Thyroid gland (tissue), 4 donors: ENCODE measurements around the gene UBASH3B. TPM values are rescaled to one million over a fixed set of nuclear protein-coding genes. Genes with fewer than 3 reads are reported as not detected.

Source experiments
- DNase-seq, 2 donors: peaks; one replicate each; pipeline ENCODE4 v3.0.0-alpha.2; 2019
- H3K27ac ChIP-seq, 3 donors: fragments of 200-600 bp; sonication (generic); 1 replicate in 2 of 3; 2 replicates in 1 of 3; pipeline ENCODE4 v1.5.1; 2016 to 2019; ENCODE audit warnings: mild to moderate bottlenecking in 1 of 3, moderate library complexity in 1 of 3
- H3K27me3 ChIP-seq: fragments of 200-600 bp; sonication (generic); one replicate; pipeline ENCODE4 v1.5.1; 2019
- H3K36me3 ChIP-seq, 2 donors: fragments of 200-600 bp; sonication (generic); one replicate each; pipeline ENCODE4 v1.5.1; 2016 to 2019
- H3K4me1 ChIP-seq, 2 donors: fragments of 200-600 bp; sonication (generic); one replicate each; pipeline ENCODE4 v1.5.1; 2017 to 2019
- H3K4me3 ChIP-seq, 3 donors: fragments of 200-600 bp; sonication (generic); replicated peaks in 1 of 3; 1 replicate in 2 of 3; 2 replicates in 1 of 3; pipeline ENCODE4 v1.5.1; 2016; ENCODE audit warnings: mild to moderate bottlenecking in 1 of 3
- H3K9me3 ChIP-seq: fragments of 200-600 bp; sonication (generic); one replicate; pipeline ENCODE4 v1.5.1; 2017
- CTCF ChIP-seq, 6 experiments: fragments of 200-600 bp in 3 of 6; fragments of 450-650 bp in 3 of 6; sonication (generic) in 3 of 6; IDR thresholded peaks; one replicate each; pipeline ENCODE4 v1.5.1; 2016 to 2019; ENCODE audit warnings: antibody characterized with exemption in 6 of 6, mild to moderate bottlenecking in 2 of 6, inconsistent platforms in 1 of 6, moderate library complexity in 1 of 6
- POLR2A ChIP-seq, 2 donors: fragments of 450-650 bp; IDR thresholded peaks; one replicate each; pipeline ENCODE4 v1.6.1; 2017; ENCODE audit warnings: antibody characterized with exemption in 2 of 2, mild to moderate bottlenecking in 2 of 2, moderate library complexity in 1 of 2
- WGBS, 2 donors: methylation state at CpG; one replicate each; pipeline ENCODE4 v1.1.5; 2017; 5-methylcytosine and 5-hydroxymethylcytosine counted together
- intact Hi-C: fragments of 100-400 bp; cut with DNase I; formaldehyde crosslinking; loops from one replicate; pipeline ENCODE4 v1.15.1; 2023
- total RNA-seq, 4 donors: library from RNA; depleted of rRNA; stranded (reverse); fragments of >200 nt; gene quantifications; one replicate each; pipeline ENCODE4 v1.2.3, GENCODE V29; 2016

UBASH3B gene
- total RNA-seq, 4 donors from 2014 or later, result 4.3 to 16.6 (median 9.1) TPM

GRCh38 chr11:122673701-122674100 is 18.2 kb downstream of the UBASH3B start:
- no peak for TF ChIP-seq POLR2A (IDR thresholded peaks at IDR 0.05)
- no peak for TF ChIP-seq CTCF (IDR thresholded peaks at IDR 0.05)
- intact Hi-C loops, result no loop called here
- no peaks in the 10 kb centered on the region for H3K9me3 ChIP-seq
- peaks cover 1 to 5% of the 10 kb centered on the region in 2 donors for H3K4me1 ChIP-seq
- no peak overlapping the region for H3K4me3 ChIP-seq
- H3K36me3 ChIP-seq, result no peaks in the 10 kb centered on the region
- H3K27ac ChIP-seq, result no peak overlapping the region
- no peak for DNase-seq
- no peaks in the 10 kb centered on the region for H3K27me3 ChIP-seq

DNA sequence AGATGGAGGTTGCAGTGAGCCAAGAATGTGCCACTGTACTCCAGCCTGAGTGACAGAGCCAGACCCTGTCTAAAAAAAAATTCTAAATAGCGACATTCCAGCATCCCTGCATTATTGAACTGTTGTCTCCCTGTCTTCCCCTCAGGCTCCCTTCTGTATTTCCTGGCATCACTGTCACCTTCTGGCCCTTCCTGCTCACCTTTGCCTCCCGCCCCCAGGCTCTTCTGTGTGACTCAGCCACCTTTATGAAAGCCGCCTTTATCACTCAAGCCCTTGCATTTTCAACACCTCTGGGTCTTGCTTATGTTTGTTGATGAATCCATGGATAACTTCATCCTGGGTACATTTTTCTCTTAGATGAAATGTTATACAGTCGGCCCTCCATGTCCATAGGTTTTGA is 21.1 kb downstream of the UBASH3B start:
- no peaks in the 10 kb centered on the region for H3K9me3 ChIP-seq
- 98% methylated on average over 4 of the region's 4 CpGs for WGBS, 2 donors
- DNase-seq, result no peak
- no peak overlapping the region for H3K27ac ChIP-seq
- no peak overlapping the region for H3K4me3 ChIP-seq
- H3K4me1 ChIP-seq, result peaks cover 12 to 19% of the 10 kb centered on the region in 2 donors
- no peaks in the 10 kb centered on the region for H3K27me3 ChIP-seq
- H3K36me3 ChIP-seq, result no peaks in the 10 kb centered on the region
- intact Hi-C loops, result no loop called here
- TF ChIP-seq CTCF (IDR thresholded peaks at IDR 0.05) (no peak), POLR2A (IDR thresholded peaks at IDR 0.05) (no peak)

- Histone ChIP-seq H3K36me3 (no peaks in the 10 kb centered on the region), H3K9me3 (no peaks in the 10 kb centered on the region), H3K4me1 (peaks cover 12 to 19% of the 10 kb centered on the region in 2 donors), H3K4me3 (no peak overlapping the region), H3K27me3 (no peaks in the 10 kb centered on the region), H3K27ac (no peak overlapping the region)
- DNase-seq, result no peak
- WGBS, 2 donors, result 86 to 94% methylated on average over 6 of the region's 6 CpGs
- TF ChIP-seq CTCF (IDR thresholded peaks at IDR 0.05) (no peak), POLR2A (IDR thresholded peaks at IDR 0.05) (no peak)
- intact Hi-C loops, result no loop called here
Measured at GRCh38 chr11:122677256-122677655, 21.7 kb downstream of the UBASH3B start.

- DNase-seq, result no peak
- no peak overlapping the region for H3K4me3 ChIP-seq
- H3K27me3 ChIP-seq, result no peaks in the 10 kb centered on the region
- peaks cover 12 to 19% of the 10 kb centered on the region in 2 donors for H3K4me1 ChIP-seq
- no peaks in the 10 kb centered on the region for H3K36me3 ChIP-seq
- no peak for TF ChIP-seq CTCF (IDR thresholded peaks at IDR 0.05)
- no peak for TF ChIP-seq POLR2A (IDR thresholded peaks at IDR 0.05)
- H3K27ac ChIP-seq, result no peak overlapping the region
- no peaks in the 10 kb centered on the region for H3K9me3 ChIP-seq
- intact Hi-C loops, result no loop called here
Measured at GRCh38 chr11:122678406-122678805, 22.9 kb downstream of the UBASH3B start.

DNA sequence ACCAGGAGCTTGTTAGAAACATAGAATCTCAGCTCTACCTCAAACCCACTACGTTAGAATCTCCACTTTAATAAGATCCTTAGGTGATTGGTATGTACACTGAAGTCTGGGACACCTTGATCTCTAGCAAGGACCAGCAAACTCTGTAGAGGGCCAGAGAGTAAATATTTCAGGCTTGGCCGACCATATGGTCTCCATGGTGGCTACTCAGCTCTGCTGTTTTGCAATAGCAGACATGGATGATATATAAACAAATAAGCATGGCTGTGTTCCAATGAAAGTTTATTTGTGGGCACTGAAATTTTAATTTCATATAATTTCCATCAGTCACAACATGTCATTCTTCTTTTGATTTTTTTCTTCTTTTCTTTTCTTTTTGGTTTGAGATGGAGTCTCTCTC is 23.9 kb downstream of the UBASH3B start:
- Histone ChIP-seq H3K27ac (peak overlapping the region in 1 of 3 donors; percentile 54), H3K9me3 (no peaks in the 10 kb centered on the region), H3K27me3 (no peaks in the 10 kb centered on the region), H3K36me3 (no peaks in the 10 kb centered on the region), H3K4me1 (peaks cover 12 to 19% of the 10 kb centered on the region in 2 donors), H3K4me3 (no peak overlapping the region)
- 41 to 43% methylated on average over 2 of the region's 2 CpGs for WGBS, 2 donors
- peak; percentile 50 to 57 for DNase-seq
- intact Hi-C loops, result no loop called here
- TF ChIP-seq CTCF (IDR thresholded peaks at IDR 0.05) (no peak), POLR2A (IDR thresholded peaks at IDR 0.05) (no peak)
